HEK293 (cell line): ENCODE data around the gene FGF23.

Experiments
- CTCF ChIA-PET: fragments of 350-600 bp; formaldehyde crosslinking; extraction: SDS; loops from one replicate; lab custom pipeline; 2021; ENCODE audit warnings: antibody characterized with exemption; lab: Yijun Ruan, JAX
- POLR2A ChIA-PET: fragments of 300-600 bp; formaldehyde crosslinking; extraction: SDS; loops from one replicate; lab custom pipeline; 2020; ENCODE audit warnings: antibody characterized with exemption, inconsistent platforms; lab: Yijun Ruan, JAX
- H3K27ac ChIP-seq: fragments of 200-500 bp; sonication (Bioruptor generic); 2 replicates; pipeline ENCODE4 v1.5.1; 2014; ENCODE audit warnings: low read depth, low read length, control low read depth, inconsistent platforms; ENCODE audit errors: extremely low read depth
- H3K36me3 ChIP-seq, 2 experiments: fragments of 200-500 bp in 1 of 2; sonication (Bioruptor generic) in 1 of 2; 1 replicate in 1 of 2; 2 replicates in 1 of 2; pipeline ENCODE4 v1.5.1; 2014 to 2017; ENCODE audit warnings: inconsistent platforms in 2 of 2, low read length in 2 of 2; ENCODE audit not compliant: control insufficient read depth in 2 of 2, insufficient read depth in 1 of 2
- H3K4me1 ChIP-seq: fragments of 200-500 bp; sonication (Bioruptor generic); 2 replicates; pipeline ENCODE4 v1.5.1; 2014; ENCODE audit warnings: mild to moderate bottlenecking, low read length, inconsistent platforms; ENCODE audit not compliant: control insufficient read depth, insufficient read depth
- H3K4me3 ChIP-seq: 2 replicates; pipeline ENCODE4 v1.5.1; 2011; ENCODE audit warnings: low read depth, mild to moderate bottlenecking, control low read depth, low read length, moderate library complexity
- H3K9me3 ChIP-seq: fragments of 200-500 bp; sonication (Bioruptor generic); 2 replicates; pipeline ENCODE4 v1.5.1; 2014; ENCODE audit warnings: low read depth, low read length, inconsistent platforms; ENCODE audit not compliant: control insufficient read depth, insufficient read depth
- ATF2 ChIP-seq: fragments of 450-650 bp; formaldehyde crosslinking; IDR thresholded peaks from 2 replicates; pipeline ENCODE4 v1.5.1; 2016; ENCODE audit warnings: missing biosample characterization, missing genetic modification characterization, low read depth
- EGR2 ChIP-seq: fragments of 450-650 bp; formaldehyde crosslinking; IDR thresholded peaks from 2 replicates; pipeline ENCODE4 v1.5.1; 2016; ENCODE audit warnings: low read depth, missing biosample characterization, missing genetic modification characterization
- ELK4 ChIP-seq: IDR thresholded peaks from 2 replicates; pipeline ENCODE4 v1.6.1; 2011; ENCODE audit warnings: mild to moderate bottlenecking, low read depth, low read length, borderline replicate concordance
- KLF1 ChIP-seq: fragments of 450-650 bp; formaldehyde crosslinking; IDR thresholded peaks from 2 replicates; pipeline ENCODE4 v1.5.1; 2016; ENCODE audit warnings: missing biosample characterization, missing genetic modification characterization
- KLF7 ChIP-seq: fragments of 450-650 bp; formaldehyde crosslinking; IDR thresholded peaks from 2 replicates; pipeline ENCODE4 v1.5.1; 2016; ENCODE audit warnings: missing biosample characterization, missing genetic modification characterization, borderline replicate concordance
- PATZ1 ChIP-seq: fragments of 450-650 bp; formaldehyde crosslinking; IDR thresholded peaks from 2 replicates; pipeline ENCODE4 v1.5.1; 2016; ENCODE audit warnings: missing biosample characterization, missing genetic modification characterization
- SETDB1 ChIP-seq: IDR thresholded peaks from one replicate; pipeline ENCODE4 v1.6.1; 2017; ENCODE audit warnings: mild to moderate bottlenecking, low read length, moderate library complexity, mixed read lengths; ENCODE audit not compliant: insufficient read length
- SP2 ChIP-seq: fragments of 450-650 bp; formaldehyde crosslinking; IDR thresholded peaks from 2 replicates; pipeline ENCODE4 v1.5.1; 2016; ENCODE audit warnings: missing biosample characterization, missing genetic modification characterization
- SP7 ChIP-seq: fragments of 450-650 bp; formaldehyde crosslinking; IDR thresholded peaks from 2 replicates; pipeline ENCODE4 v1.5.1; 2016; ENCODE audit warnings: missing biosample characterization, missing genetic modification characterization
- ZBTB48 ChIP-seq: fragments of 450-650 bp; formaldehyde crosslinking; IDR thresholded peaks from 2 replicates; pipeline ENCODE4 v1.5.1; 2016; ENCODE audit warnings: missing biosample characterization, missing genetic modification characterization
- ZFHX2 ChIP-seq: fragments of 450-650 bp; formaldehyde crosslinking; conservative IDR thresholded peaks from 2 replicates; pipeline ENCODE4 v1.5.1; 2016; ENCODE audit warnings: missing biosample characterization, missing genetic modification characterization
- ZFP41 ChIP-seq: fragments of 450-650 bp; formaldehyde crosslinking; IDR thresholded peaks from 2 replicates; pipeline ENCODE4 v1.5.1; 2016; ENCODE audit warnings: missing biosample characterization, missing genetic modification characterization, borderline replicate concordance
- ZNF148 ChIP-seq: fragments of 450-650 bp; formaldehyde crosslinking; IDR thresholded peaks from 2 replicates; pipeline ENCODE4 v1.5.0; 2017; ENCODE audit warnings: missing biosample characterization, missing genetic modification characterization, borderline replicate concordance
- ZNF175 ChIP-seq: fragments of 450-650 bp; formaldehyde crosslinking; IDR thresholded peaks from 2 replicates; pipeline ENCODE4 v1.5.1; 2016; ENCODE audit warnings: missing biosample characterization, missing genetic modification characterization
- ZNF202 ChIP-seq: fragments of 450-650 bp; formaldehyde crosslinking; IDR thresholded peaks from 2 replicates; pipeline ENCODE4 v1.5.1; 2016; ENCODE audit warnings: missing biosample characterization, missing genetic modification characterization, borderline replicate concordance
- ZNF292 ChIP-seq: fragments of 450-650 bp; formaldehyde crosslinking; IDR thresholded peaks from 2 replicates; pipeline ENCODE4 v1.5.1; 2016; ENCODE audit warnings: low read depth, missing biosample characterization, missing genetic modification characterization, borderline replicate concordance
- ZNF426 ChIP-seq: fragments of 450-650 bp; formaldehyde crosslinking; IDR thresholded peaks from 2 replicates; pipeline ENCODE4 v1.5.1; 2017; ENCODE audit warnings: missing biosample characterization, missing genetic modification characterization, mild to moderate bottlenecking, inconsistent platforms, moderate library complexity
- ZNF48 ChIP-seq: fragments of 450-650 bp; formaldehyde crosslinking; IDR thresholded peaks from 2 replicates; pipeline ENCODE4 v1.5.1; 2016; ENCODE audit warnings: missing biosample characterization, missing genetic modification characterization
- ZNF529 ChIP-seq: fragments of 450-650 bp; formaldehyde crosslinking; IDR thresholded peaks from 2 replicates; pipeline ENCODE4 v1.5.1; 2017; ENCODE audit warnings: missing genetic modification characterization, missing biosample characterization; ENCODE audit not compliant: insufficient replicate concordance
- ZNF560 ChIP-seq: fragments of 450-650 bp; formaldehyde crosslinking; IDR thresholded peaks from 2 replicates; pipeline ENCODE4 v1.5.1; 2017; ENCODE audit warnings: missing biosample characterization, missing genetic modification characterization, borderline replicate concordance
- ZNF785 ChIP-seq: fragments of 450-650 bp; formaldehyde crosslinking; IDR thresholded peaks from 2 replicates; pipeline ENCODE4 v1.5.1; 2016; ENCODE audit warnings: missing biosample characterization, missing genetic modification characterization
- ZSCAN18 ChIP-seq: fragments of 450-650 bp; formaldehyde crosslinking; IDR thresholded peaks from 2 replicates; pipeline ENCODE4 v1.5.1; 2016; ENCODE audit warnings: missing biosample characterization, missing genetic modification characterization

Gene FGF23

DNA sequence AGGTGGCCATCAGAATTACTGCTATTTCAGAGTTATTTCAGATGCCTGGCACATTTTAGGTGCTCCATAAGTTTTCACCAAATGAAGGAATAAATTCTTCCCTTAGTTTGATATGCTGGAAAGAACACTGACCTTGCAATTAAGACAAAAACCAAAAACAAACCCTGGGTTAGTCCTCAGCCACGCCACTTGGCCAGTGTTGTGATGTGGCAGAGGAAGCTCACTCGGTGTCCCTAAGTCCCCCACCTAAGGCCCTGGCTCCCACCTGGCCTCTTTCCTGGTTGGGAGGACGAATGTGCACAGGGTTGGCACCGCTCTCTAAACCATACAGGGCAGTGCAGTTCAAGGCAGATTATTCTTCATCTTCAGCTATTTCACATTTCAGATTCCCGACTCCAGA, 13.7 kb upstream of the FGF23 start (continued):
- TF ChIP-seq ZNF426 (tag by site-specific recombination): no peak
- no peak for TF ChIP-seq ZNF785 (tag by site-specific recombination)

DNA sequence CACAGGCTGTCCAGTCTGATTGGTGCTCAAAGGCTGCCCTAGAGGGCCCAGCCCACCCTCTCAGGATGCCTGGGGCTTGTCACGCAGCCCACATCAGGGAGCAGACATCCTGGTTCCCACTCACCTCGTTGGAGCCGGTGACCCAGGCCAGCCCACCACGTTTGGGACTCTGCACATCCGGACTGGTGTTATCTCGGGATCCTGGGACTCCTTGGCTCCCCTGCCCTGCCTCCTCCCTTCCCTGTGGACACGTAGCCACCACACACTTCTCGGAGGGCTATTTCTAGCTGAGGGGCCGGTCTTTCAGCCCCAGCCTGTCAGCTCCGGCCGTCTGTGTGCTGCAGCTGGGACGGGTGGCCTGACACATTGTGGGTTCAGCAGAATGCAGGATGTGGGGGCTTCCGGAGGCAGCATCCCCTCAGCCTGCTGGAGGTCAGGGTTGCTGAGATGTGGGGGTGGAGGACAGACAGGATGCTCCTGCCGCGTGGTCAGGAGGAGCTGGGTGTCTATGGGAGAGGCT, 12.8 kb upstream of the FGF23 start:
- Histone ChIP-seq H3K4me1 (no peaks in the 10 kb centered on the region), H3K27ac (no peak overlapping the region), H3K9me3 (no peaks in the 10 kb centered on the region), H3K36me3 (no peaks in the 10 kb centered on the region), H3K4me3 (no peak overlapping the region)
- CTCF ChIA-PET: no interaction called here
- TF ChIP-seq ZNF560 (tag by site-specific recombination) (no peak), ZNF202 (no peak), ZBTB48 (no peak), ZNF175 (tag by site-specific recombination) (no peak), ZFP41 (tag by site-specific recombination) (no peak), ELK4 (no peak)
- POLR2A ChIA-PET: no interaction called here

- no peaks in the 10 kb centered on the region for H3K9me3 ChIP-seq
- ChIA-PET POLR2A (no interaction called here), CTCF (interaction anchor here (1.2 kb wide), 1 partner anchor 11 kb away, joined by 3 read pairs; no protein-coding TSS in a partner anchor)
- H3K4me3 ChIP-seq: no peak overlapping the region
- H3K36me3 ChIP-seq: no peaks in the 10 kb centered on the region
- no peaks in the 10 kb centered on the region for H3K4me1 ChIP-seq
- no peak overlapping the region for H3K27ac ChIP-seq
- TF ChIP-seq KLF1 (tag by site-specific recombination) (no peak), SETDB1 (no peak), ZNF529 (tag by site-specific recombination) (no peak), ZNF148 (tag by site-specific recombination) (no peak), EGR2 (0 out of 2 replicates have a peak, but pooled peaks have one; percentile 27), ZFHX2 (0 out of 2 replicates have a peak, but pooled peaks have one; percentile 10)
These were observed 9.2 kb upstream of the FGF23 start for GRCh38 chr12:4388662-4389061.

DNA sequence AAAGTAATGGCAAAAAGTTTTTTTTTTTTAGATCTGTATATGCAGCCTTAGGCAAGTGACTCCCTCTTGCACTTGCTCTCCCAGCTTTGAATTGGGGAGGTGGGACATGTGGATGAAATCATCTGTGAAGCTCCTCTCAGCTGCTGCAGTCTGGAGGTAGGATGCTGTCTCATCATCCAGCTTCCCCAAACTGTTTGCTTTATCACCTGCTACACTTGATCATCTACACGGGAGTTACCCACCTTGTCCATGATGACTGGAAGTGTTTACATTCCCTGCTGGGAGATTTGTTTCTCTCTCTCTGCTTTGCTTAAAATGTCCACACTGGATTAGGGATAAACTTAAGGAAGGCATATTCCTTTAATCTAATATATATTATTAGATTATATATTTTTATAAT, 8.5 kb upstream of the FGF23 start:
- H3K4me1 ChIP-seq: no peaks in the 10 kb centered on the region
- H3K27ac ChIP-seq: no peak overlapping the region
- H3K36me3 ChIP-seq: no peaks in the 10 kb centered on the region
- ChIA-PET POLR2A (no interaction called here), CTCF (interaction anchor here (1.2 kb wide), 1 partner anchor 10 kb away, joined by 3 read pairs; no protein-coding TSS in a partner anchor)
- H3K9me3 ChIP-seq: no peaks in the 10 kb centered on the region
- no peak overlapping the region for H3K4me3 ChIP-seq
- TF ChIP-seq SP7 (tag by site-specific recombination): no peak
- TF ChIP-seq ZNF292 (tag by site-specific recombination): no peak
- no peak for TF ChIP-seq SP2 (tag by site-specific recombination)
- no peak for TF ChIP-seq ZSCAN18 (tag by site-specific recombination)
- no peak for TF ChIP-seq KLF7 (tag by site-specific recombination)
- no peak for TF ChIP-seq ATF2
- TF ChIP-seq PATZ1 (tag by site-specific recombination): no peak
- TF ChIP-seq ZNF48 (tag by site-specific recombination): no peak
